Activated T-cell treated with anti-CD3 and anti-CD28 coated beads, Interleukin-2, amount 50 U/mL, for 72 hours (primary cell): ENCODE measurements around the gene PTTG2. TPM values are rescaled to one million over a fixed set of nuclear protein-coding genes. Genes with fewer than 3 reads are reported as not detected.
A peak's percentile ranks its signal among the peaks of the same experiment; 100 is the strongest.
"Not testable (repeated sequence)": the region's sequence is repeated elsewhere in the genome, so short reads cannot be mapped to it uniquely, and the experiment has no call there.

Source experiments
- ATAC-seq, 2 donors: fragments of 150-1000 bp; cut with Tn5 transposase; replicated peaks in 1 of 2; 2 replicates each; pipeline ENCODE4 v1.10.0; 2021; ENCODE audit warnings: moderate library complexity in 2 of 2, mild to moderate bottlenecking in 1 of 2
- DNase-seq, 2 donors: peaks; one replicate each; pipeline ENCODE4 v3.0.0; 2021 to 2022; ENCODE audit warnings: mixed read lengths in 1 of 2
- H3K27ac Mint-ChIP-seq: one replicate; pipeline ENCODE4 v1.8.0; 2022; ENCODE audit warnings: mild to moderate bottlenecking, moderate library complexity, mixed read lengths
- H3K27me3 Mint-ChIP-seq: one replicate; pipeline ENCODE4 v1.8.0; 2022; ENCODE audit warnings: low read depth, mixed read lengths
- H3K36me3 Mint-ChIP-seq, 2 donors: one replicate each; pipeline ENCODE4 v1.8.0; 2022; ENCODE audit warnings: mixed read lengths in 2 of 2, mild to moderate bottlenecking in 1 of 2; ENCODE audit not compliant: insufficient read depth in 2 of 2
- H3K4me1 Mint-ChIP-seq: one replicate; pipeline ENCODE4 v1.8.0; 2022; ENCODE audit warnings: low read depth, mixed read lengths
- H3K4me3 Mint-ChIP-seq, 2 donors: one replicate each; pipeline ENCODE4 v1.8.0; 2022; ENCODE audit warnings: mild to moderate bottlenecking in 2 of 2, mixed read lengths in 2 of 2, moderate library complexity in 2 of 2
- H3K9me3 Mint-ChIP-seq, 2 donors: one replicate each; pipeline ENCODE4 v1.8.0; 2022; ENCODE audit warnings: mixed read lengths in 2 of 2
- total RNA-seq, 2 donors: library from RNA; stranded (reverse); gene quantifications; one replicate each; pipeline ENCODE4 v1.2.3, GENCODE V29; 2022

The PTTG2 gene
- total RNA-seq, 2 donors from 2014 or later: not detected

- no peak overlapping the region for H3K27ac Mint-ChIP-seq
- no peaks in the 10 kb centered on the region for H3K36me3 Mint-ChIP-seq
- no peaks in the 10 kb centered on the region for H3K27me3 Mint-ChIP-seq
- peaks cover 1 to 2% of the 10 kb centered on the region in 2 donors for H3K9me3 Mint-ChIP-seq
- DNase-seq: no peak
- peaks cover 9% of the 10 kb centered on the region for H3K4me1 Mint-ChIP-seq
- no peak overlapping the region for H3K4me3 Mint-ChIP-seq
- ATAC-seq: no peak
Observed at GRCh38 chr4:37967736-37968135, 7.5 kb downstream of the PTTG2 start.

DNA sequence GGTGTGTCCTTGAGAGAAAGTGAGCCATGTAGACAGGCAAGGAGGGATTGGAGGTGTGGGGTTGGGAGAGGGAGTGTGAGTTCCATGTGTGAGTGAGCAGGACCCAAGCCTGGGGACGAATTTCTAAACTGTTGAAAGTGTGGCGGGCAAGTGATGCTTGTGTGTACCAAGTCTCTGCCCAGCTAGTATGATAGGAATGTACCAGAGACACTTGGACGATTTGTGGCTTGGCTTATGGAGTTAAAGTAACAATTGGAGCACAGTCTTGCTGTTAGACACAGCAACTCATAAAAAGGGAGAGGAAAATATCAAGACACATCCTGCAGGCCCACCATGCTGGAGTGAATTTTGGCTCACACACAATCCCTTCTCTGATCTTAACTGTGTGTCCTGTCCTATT, 8.5 kb downstream of the PTTG2 start:
- no peak overlapping the region for H3K27ac Mint-ChIP-seq
- H3K4me3 Mint-ChIP-seq: no peak overlapping the region
- no peaks in the 10 kb centered on the region for H3K27me3 Mint-ChIP-seq
- peaks cover 19% of the 10 kb centered on the region for H3K4me1 Mint-ChIP-seq
- DNase-seq: no peak
- H3K36me3 Mint-ChIP-seq: no peaks in the 10 kb centered on the region
- peaks cover 1 to 2% of the 10 kb centered on the region in 2 donors for H3K9me3 Mint-ChIP-seq
- no peak for ATAC-seq

DNA sequence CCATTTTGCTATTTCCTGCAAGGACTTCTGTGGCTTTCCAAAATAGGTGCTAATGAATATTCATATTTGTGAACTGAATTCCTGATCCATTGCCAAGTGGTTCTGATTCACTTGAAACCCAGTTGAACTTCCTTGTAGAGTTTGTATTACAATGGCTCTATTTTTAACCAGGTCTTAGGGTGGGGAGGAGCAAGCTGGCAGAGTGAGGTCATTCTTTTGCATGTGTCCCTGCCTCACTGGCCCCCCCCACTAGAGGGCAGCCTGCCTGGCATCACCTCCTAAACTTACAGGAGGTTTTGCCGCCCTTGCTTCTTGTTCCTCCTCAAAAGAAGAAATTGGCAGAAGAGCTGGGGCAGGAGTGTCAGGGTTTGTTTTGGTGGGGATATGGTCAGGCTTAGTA, 10.5 kb downstream of the PTTG2 start:
- Mint-ChIP-seq H3K4me3 (no peak overlapping the region), H3K9me3 (peaks cover 1 to 2% of the 10 kb centered on the region in 2 donors), H3K27me3 (no peaks in the 10 kb centered on the region), H3K27ac (peak overlapping the region; percentile 5), H3K36me3 (no peaks in the 10 kb centered on the region), H3K4me1 (peaks cover 28% of the 10 kb centered on the region)
- ATAC-seq (peak; percentile 59 to 74), DNase-seq (peak; percentile 64 to 68)

GRCh38 chr4:37971202-37971601, 11.0 kb downstream of the PTTG2 start:
- Mint-ChIP-seq H3K9me3 (peaks cover 1 to 2% of the 10 kb centered on the region in 2 donors), H3K4me1 (peaks cover 27% of the 10 kb centered on the region), H3K4me3 (no peak overlapping the region), H3K27ac (no peak overlapping the region), H3K27me3 (no peaks in the 10 kb centered on the region), H3K36me3 (no peaks in the 10 kb centered on the region)
- ATAC-seq (no peak), DNase-seq (no peak)

GRCh38 chr4:37973441-37973840, 13.2 kb downstream of the PTTG2 start:
- DNase-seq (no peak), ATAC-seq (no peak)
- peaks cover 38% of the 10 kb centered on the region for H3K4me1 Mint-ChIP-seq
- no peaks in the 10 kb centered on the region for H3K27me3 Mint-ChIP-seq
- H3K9me3 Mint-ChIP-seq: peaks cover 1 to 2% of the 10 kb centered on the region in 2 donors
- no peak overlapping the region for H3K27ac Mint-ChIP-seq
- no peaks in the 10 kb centered on the region for H3K36me3 Mint-ChIP-seq
- no peak overlapping the region for H3K4me3 Mint-ChIP-seq

GRCh38 chr4:37975321-37975822, 15.2 kb downstream of the PTTG2 start:
- DNase-seq, H3K36me3 Mint-ChIP-seq, ATAC-seq, H3K9me3 Mint-ChIP-seq, H3K4me3 Mint-ChIP-seq, H3K27ac Mint-ChIP-seq, H3K27me3 Mint-ChIP-seq: not testable (repeated sequence)
- H3K4me1 Mint-ChIP-seq: peaks cover 53% of the 10 kb centered on the region

DNA sequence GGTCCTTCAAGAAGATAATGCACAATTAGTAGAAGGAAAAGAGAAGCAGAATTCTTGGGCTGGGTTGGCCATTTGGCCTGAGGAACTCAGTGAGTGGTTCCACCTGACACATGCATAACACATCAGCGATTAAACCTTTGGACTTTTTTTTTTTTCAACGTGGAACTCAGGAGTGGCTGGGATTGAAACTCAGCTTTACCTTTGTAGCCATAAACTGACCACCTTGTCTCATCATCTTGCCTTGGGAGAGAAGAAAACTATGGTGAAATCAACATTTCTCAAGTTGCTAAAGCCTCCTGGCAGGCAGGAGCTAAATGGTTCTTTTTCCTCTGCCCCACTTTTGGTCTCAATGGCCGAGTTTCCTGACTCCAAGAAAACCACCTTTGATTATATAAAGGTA, 16.3 kb downstream of the PTTG2 start:
- H3K27ac Mint-ChIP-seq: peak overlapping the region; percentile 57

GRCh38 chr4:37976991-37977470, 16.8 kb downstream of the PTTG2 start:
- Mint-ChIP-seq H3K9me3 (no peaks in the 10 kb centered on the region), H3K4me1 (peaks cover 61% of the 10 kb centered on the region), H3K4me3 (peak overlapping the region; percentile 72 to 86), H3K27me3 (no peaks in the 10 kb centered on the region), H3K36me3 (no peaks in the 10 kb centered on the region), H3K27ac (no peak overlapping the region)
- ATAC-seq (peak; percentile 84 to 86), DNase-seq (peak; percentile 85)

More for the DNA sequence above, 16.3 kb downstream of the PTTG2 start:
- no peaks in the 10 kb centered on the region for H3K27me3 Mint-ChIP-seq
- H3K36me3 Mint-ChIP-seq: no peaks in the 10 kb centered on the region
- peak overlapping the region; percentile 68 to 72 for H3K4me3 Mint-ChIP-seq
- DNase-seq (no peak), ATAC-seq (no peak)
- peaks cover 56% of the 10 kb centered on the region for H3K4me1 Mint-ChIP-seq
- H3K9me3 Mint-ChIP-seq: no peaks in the 10 kb centered on the region

DNA sequence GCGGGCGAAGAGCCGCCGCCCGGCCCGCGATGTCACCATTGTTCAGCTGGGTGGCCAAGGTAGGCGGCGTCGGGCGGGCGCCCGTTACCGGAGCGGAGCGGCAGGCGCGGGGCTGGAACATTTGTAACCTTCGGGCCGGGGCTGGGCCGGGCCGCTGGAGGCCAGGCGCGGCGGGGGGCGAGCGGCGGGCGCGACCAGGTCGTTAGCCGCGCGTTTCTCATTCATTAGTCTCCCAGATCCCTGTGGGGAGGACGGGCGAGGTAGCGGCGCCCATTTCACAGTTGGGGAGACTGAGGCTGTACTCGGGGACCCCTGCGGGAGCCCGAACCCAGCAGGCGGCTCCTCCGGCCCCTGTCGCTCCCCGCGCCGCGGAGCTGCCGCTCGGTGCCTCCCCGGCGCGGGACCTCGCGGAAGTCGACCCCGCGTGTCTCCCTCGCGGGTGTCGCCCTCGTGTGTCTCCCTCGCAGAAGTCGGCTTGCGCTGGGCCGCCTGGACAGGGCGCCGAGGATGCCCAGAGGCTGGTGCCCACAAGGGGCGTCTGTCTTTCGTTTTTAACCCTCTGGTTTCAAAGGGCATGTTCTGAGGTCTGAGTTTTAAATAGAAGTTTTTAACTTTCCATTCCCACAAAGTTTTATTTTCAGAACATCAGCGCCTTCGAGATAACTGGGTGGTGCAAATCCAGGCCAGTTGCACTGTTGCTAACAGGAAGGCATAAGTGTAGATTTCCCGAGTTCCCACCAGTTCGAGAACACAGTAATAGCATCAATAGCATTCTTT, 17.5 kb downstream of the PTTG2 start:
- Mint-ChIP-seq H3K9me3 (no peaks in the 10 kb centered on the region), H3K27me3 (no peaks in the 10 kb centered on the region), H3K4me1 (peaks cover 63% of the 10 kb centered on the region), H3K36me3 (no peaks in the 10 kb centered on the region), H3K4me3 (peak overlapping the region; percentile 86 to 95), H3K27ac (peak overlapping the region; percentile 80)
- ATAC-seq (peak; percentile 81 to 87), DNase-seq (peak; percentile 75 to 82)

GRCh38 chr4:37978248-37978924, 18.2 kb downstream of the PTTG2 start:
- Mint-ChIP-seq H3K36me3 (no peaks in the 10 kb centered on the region), H3K4me1 (peaks cover 57% of the 10 kb centered on the region), H3K9me3 (no peaks in the 10 kb centered on the region), H3K27ac (peak overlapping the region; percentile 80), H3K4me3 (peak overlapping the region; percentile 86 to 95), H3K27me3 (no peaks in the 10 kb centered on the region)
- DNase-seq (peak; percentile 25 to 28), ATAC-seq (peak; percentile 20 to 23)

- Mint-ChIP-seq H3K36me3 (no peaks in the 10 kb centered on the region), H3K4me1 (peaks cover 48% of the 10 kb centered on the region), H3K27ac (no peak overlapping the region), H3K27me3 (no peaks in the 10 kb centered on the region), H3K9me3 (no peaks in the 10 kb centered on the region), H3K4me3 (no peak overlapping the region)
- DNase-seq (no peak), ATAC-seq (no peak)
Observed at GRCh38 chr4:37980246-37980645, 20.0 kb downstream of the PTTG2 start.

GRCh38 chr4:37981425-37981824, 21.2 kb downstream of the PTTG2 start:
- no peak overlapping the region for H3K4me3 Mint-ChIP-seq
- H3K36me3 Mint-ChIP-seq: no peaks in the 10 kb centered on the region
- DNase-seq: no peak
- H3K27me3 Mint-ChIP-seq: no peaks in the 10 kb centered on the region
- no peak overlapping the region for H3K27ac Mint-ChIP-seq
- H3K9me3 Mint-ChIP-seq: no peaks in the 10 kb centered on the region
- ATAC-seq: no peak
- H3K4me1 Mint-ChIP-seq: peaks cover 49% of the 10 kb centered on the region
